HG02973 (cell line): Measurements from ENCODE around the gene LAGE3.

ENCODE experiments used
- ATAC-seq: cut with Tn5 transposase; IDR thresholded peaks from one replicate; pipeline ENCODE4 v1.9.1; 2021; ENCODE audit warnings: moderate library complexity; ENCODE audit not compliant: unreplicated experiment

Gene LAGE3

GRCh38 chrX:154436983-154437752 lies 41.9 kb downstream of the LAGE3 start, which contains the start of gene GDI1:
GDI1 (plus strand) TSS chrX:154437154; CDS start chrX:154437255, 101 bp downstream.
- ATAC-seq, result no peak

GRCh38 chrX:154436374-154436982 lies 42.6 kb downstream of the LAGE3 start:
- no peak for ATAC-seq

GRCh38 chrX:154435171-154435733 lies 43.8 kb downstream of the LAGE3 start:
- ATAC-seq, result no peak

GRCh38 chrX:154434394-154435168 lies 44.5 kb downstream of the LAGE3 start:
- no peak for ATAC-seq

GRCh38 chrX:154433605-154434004 lies 45.5 kb downstream of the LAGE3 start:
- no peak for ATAC-seq

- no peak for ATAC-seq
Measured at GRCh38 chrX:154432210-154432609, 46.9 kb downstream of the LAGE3 start.

- no peak for ATAC-seq
Measured at GRCh38 chrX:154431341-154431740, 47.7 kb downstream of the LAGE3 start.

GRCh38 chrX:154430916-154431315 lies 48.2 kb downstream of the LAGE3 start:
- ATAC-seq, result no peak

GRCh38 chrX:154430479-154430878 lies 48.6 kb downstream of the LAGE3 start:
- ATAC-seq, result no peak

- ATAC-seq, result no peak
Measured at GRCh38 chrX:154429711-154430110, 49.4 kb downstream of the LAGE3 start.

GRCh38 chrX:154428176-154429171 lies 50.6 kb downstream of the LAGE3 start, which contains the start of gene ATP6AP1:
ATP6AP1 (plus strand) TSS chrX:154428677; CDS start chrX:154428693, 16 bp downstream.
- peak; percentile 97 for ATAC-seq
